Lower leg skin (tissue), 4 donors: ENCODE data around the gene ADGRG6. TPM values are rescaled to one million over a fixed set of nuclear protein-coding genes. Genes with fewer than 3 reads are reported as not detected.

Experiments
- DNase-seq, 2 donors: peaks; one replicate each; pipeline ENCODE4 v3.0.0-alpha.2; 2019; ENCODE audit warnings: low spot score in 2 of 2
- H3K4me3 ChIP-seq: fragments of 200-600 bp; sonication (generic); 2 replicates; pipeline ENCODE4 v1.5.1; 2017; ENCODE audit warnings: mild to moderate bottlenecking, low read depth; ENCODE audit not compliant: poor library complexity, severe bottlenecking
- CTCF ChIP-seq, 3 donors: fragments of 450-650 bp; IDR thresholded peaks; one replicate each; pipeline ENCODE4 v1.5.1; 2016; ENCODE audit warnings: antibody characterized with exemption in 3 of 3, mild to moderate bottlenecking in 3 of 3, moderate library complexity in 2 of 3
- POLR2A ChIP-seq, 2 donors: fragments of 450-650 bp; IDR thresholded peaks; one replicate each; pipeline ENCODE4 v1.6.1; 2016 to 2017; ENCODE audit warnings: antibody characterized with exemption in 2 of 2, mild to moderate bottlenecking in 1 of 2, moderate library complexity in 1 of 2
- WGBS, 2 donors: methylation state at CpG; one replicate each; pipeline ENCODE4 v1.1.5; 2018; 5-methylcytosine and 5-hydroxymethylcytosine counted together
- intact Hi-C: fragments of 100-400 bp; cut with DNase I; formaldehyde crosslinking; loops from one replicate; pipeline ENCODE4 v1.15.0; 2023; ENCODE audit warnings: low total_unique reads
- total RNA-seq, 4 donors: library from RNA; depleted of rRNA; stranded (reverse); fragments of >200 nt; gene quantifications; one replicate each; pipeline ENCODE4 v1.1.0, GENCODE V29; 2016

ADGRG6 gene
- total RNA-seq: 10 to 100 TPM; 41.8 to 54.8 (median 50.0) TPM

GRCh38 chr6:142301651-142302391 lies at the start of gene ADGRG6:
Gene ADGRG6, plus strand, starts transcription at chr6:142302007. Its CDS starts 323 bp downstream, at chr6:142302330.
- DNase-seq: peak; percentile 43 to 87
- peak within 1 kb of the TSS; percentile 56 for H3K4me3 ChIP-seq
- WGBS, 2 donors: 1 to 2% methylated on average over 32 to 66 of the region's 69 CpGs
- no peak for TF ChIP-seq CTCF (IDR thresholded peaks at IDR 0.05)
- no peak for TF ChIP-seq POLR2A (IDR thresholded peaks at IDR 0.05)
- intact Hi-C loops: no loop called here

GRCh38 chr6:142254513-142254912 lies 47.3 kb upstream of the ADGRG6 start:
- TF ChIP-seq POLR2A (IDR thresholded peaks at IDR 0.05): no peak
- no peak for TF ChIP-seq CTCF (IDR thresholded peaks at IDR 0.05)
- WGBS, 2 donors: 85 to 91% methylated on average over 6 of the region's 6 CpGs
- no peak overlapping the region for H3K4me3 ChIP-seq
- no peak for DNase-seq
- intact Hi-C loops: no loop called here

- intact Hi-C loops: no loop called here
- H3K4me3 ChIP-seq: no peak overlapping the region
- WGBS, 2 donors: 71 to 79% methylated on average over 2 of the region's 2 CpGs
- no peak for DNase-seq
- no peak for TF ChIP-seq POLR2A (IDR thresholded peaks at IDR 0.05)
- TF ChIP-seq CTCF (IDR thresholded peaks at IDR 0.05): no peak
These were observed 46.0 kb upstream of the ADGRG6 start for GRCh38 chr6:142255785-142256184.

- 85 to 87% methylated on average over 6 of the region's 6 CpGs for WGBS, 2 donors
- H3K4me3 ChIP-seq: no peak overlapping the region
- DNase-seq: no peak
- TF ChIP-seq POLR2A (IDR thresholded peaks at IDR 0.05) (no peak), CTCF (IDR thresholded peaks at IDR 0.05) (no peak)
- intact Hi-C loops: no loop called here
These were observed 43.5 kb upstream of the ADGRG6 start for GRCh38 chr6:142258305-142258704.

GRCh38 chr6:142258757-142259156 lies 43.0 kb upstream of the ADGRG6 start:
- intact Hi-C loops: no loop called here
- TF ChIP-seq CTCF (IDR thresholded peaks at IDR 0.05) (no peak), POLR2A (IDR thresholded peaks at IDR 0.05) (no peak)
- WGBS, 2 donors: 94 to 95% methylated on average over 8 of the region's 8 CpGs
- H3K4me3 ChIP-seq: no peak overlapping the region
- no peak for DNase-seq

- intact Hi-C loops: no loop called here
- WGBS, 2 donors: 90% methylated on average over 3 of the region's 3 CpGs
- TF ChIP-seq POLR2A (IDR thresholded peaks at IDR 0.05) (no peak), CTCF (IDR thresholded peaks at IDR 0.05) (no peak)
These were observed 41.1 kb upstream of the ADGRG6 start for GRCh38 chr6:142260748-142261147.

More at GRCh38 chr6:142260748-142261147, 41.1 kb upstream of the ADGRG6 start:
- H3K4me3 ChIP-seq: no peak overlapping the region
- DNase-seq: no peak
